ENCODE measurements around the gene TRIM34. TPM values are rescaled to one million over a fixed set of nuclear protein-coding genes. Genes with fewer than 3 reads are reported as not detected.

The TRIM34 gene
- total and polyA plus RNA-seq, 8 donors: 0.29 to 11.4 (median 3.7) TPM; not detected in 1

DNA sequence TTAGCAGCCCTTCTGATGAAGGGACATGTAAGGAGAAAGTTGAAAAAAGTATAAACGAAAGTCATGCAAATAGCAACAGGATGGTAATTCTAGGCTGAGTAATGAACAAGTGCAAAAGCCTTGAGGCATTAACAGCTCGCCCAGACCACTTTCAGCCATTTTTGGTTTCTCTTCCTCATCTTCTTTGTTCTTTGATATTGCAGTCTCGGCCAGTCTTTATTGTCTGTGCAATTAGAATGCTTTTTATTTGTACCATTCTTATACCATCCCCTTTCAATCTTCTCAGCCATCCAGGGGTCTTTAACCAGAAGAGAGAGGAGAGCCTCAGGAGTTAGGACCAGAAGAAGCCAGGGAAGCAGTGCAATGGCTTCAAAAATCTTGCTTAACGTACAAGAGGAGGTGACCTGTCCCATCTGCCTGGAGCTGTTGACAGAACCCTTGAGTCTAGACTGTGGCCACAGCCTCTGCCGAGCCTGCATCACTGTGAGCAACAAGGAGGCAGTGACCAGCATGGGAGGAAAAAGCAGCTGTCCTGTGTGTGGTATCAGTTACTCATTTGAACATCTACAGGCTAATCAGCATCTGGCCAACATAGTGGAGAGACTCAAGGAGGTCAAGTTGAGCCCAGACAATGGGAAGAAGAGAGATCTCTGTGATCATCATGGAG lies 7.3 kb downstream of the TRIM34 start:
- intact Hi-C loops (cut with DNase I; ENCODE audit: low total_unique reads): no loop called here
- 82 to 92% (median 88%) methylated on average over 5 of the region's 5 CpGs for WGBS, 5 donors
- no peaks in the 10 kb centered on the region for H3K27me3 ChIP-seq

DNA sequence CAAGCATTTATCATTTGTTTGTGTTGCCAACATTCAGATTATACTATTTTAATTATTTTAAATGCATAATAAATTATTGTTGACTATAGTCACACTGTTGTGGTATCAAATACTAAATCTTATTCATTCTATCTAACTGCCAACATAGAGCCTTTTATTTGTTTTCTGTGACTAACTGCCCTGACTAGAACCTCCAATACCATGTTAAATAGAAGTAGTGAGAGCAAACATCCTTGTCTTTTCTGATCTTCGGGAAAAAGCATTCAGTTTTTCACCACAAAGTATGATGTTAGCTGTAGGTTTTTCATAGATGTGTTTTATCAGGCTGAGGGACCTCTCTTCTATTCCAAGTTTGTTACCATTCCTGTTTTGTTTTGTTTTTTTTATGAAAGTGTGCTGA lies 15.2 kb downstream of the TRIM34 start:
- no peaks in the 10 kb centered on the region for H3K9me3 ChIP-seq
- intact Hi-C loops (cut with DNase I; ENCODE audit: low total_unique reads): no loop called here
- H3K4me1 ChIP-seq: no peaks in the 10 kb centered on the region
- no peak for TF ChIP-seq EP300 (IDR thresholded peaks at IDR 0.05)
- no peak for TF ChIP-seq POLR2AphosphoS5 (IDR thresholded peaks at IDR 0.05)
- TF ChIP-seq, protein P1, sequence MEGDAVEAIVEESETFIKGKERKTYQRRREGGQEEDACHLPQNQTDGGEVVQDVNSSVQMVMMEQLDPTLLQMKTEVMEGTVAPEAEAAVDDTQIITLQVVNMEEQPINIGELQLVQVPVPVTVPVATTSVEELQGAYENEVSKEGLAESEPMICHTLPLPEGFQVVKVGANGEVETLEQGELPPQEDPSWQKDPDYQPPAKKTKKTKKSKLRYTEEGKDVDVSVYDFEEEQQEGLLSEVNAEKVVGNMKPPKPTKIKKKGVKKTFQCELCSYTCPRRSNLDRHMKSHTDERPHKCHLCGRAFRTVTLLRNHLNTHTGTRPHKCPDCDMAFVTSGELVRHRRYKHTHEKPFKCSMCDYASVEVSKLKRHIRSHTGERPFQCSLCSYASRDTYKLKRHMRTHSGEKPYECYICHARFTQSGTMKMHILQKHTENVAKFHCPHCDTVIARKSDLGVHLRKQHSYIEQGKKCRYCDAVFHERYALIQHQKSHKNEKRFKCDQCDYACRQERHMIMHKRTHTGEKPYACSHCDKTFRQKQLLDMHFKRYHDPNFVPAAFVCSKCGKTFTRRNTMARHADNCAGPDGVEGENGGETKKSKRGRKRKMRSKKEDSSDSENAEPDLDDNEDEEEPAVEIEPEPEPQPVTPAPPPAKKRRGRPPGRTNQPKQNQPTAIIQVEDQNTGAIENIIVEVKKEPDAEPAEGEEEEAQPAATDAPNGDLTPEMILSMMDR (IDR thresholded peaks at IDR 0.05): no peak
- TF ChIP-seq POLR2A (IDR thresholded peaks at IDR 0.05): no peak
- H3K27me3 ChIP-seq: no peaks in the 10 kb centered on the region
- H3K27ac ChIP-seq: no peak overlapping the region
- no peak overlapping the region for H3K4me3 ChIP-seq
- DNase-seq: no peak
- 40 to 59% (median 43%) methylated on average over 1 of the region's 1 CpG for WGBS, 5 donors
- peaks cover 9 to 62% (median 55%) of the 10 kb centered on the region in 4 donors for H3K36me3 ChIP-seq

More for the DNA sequence above, 7.3 kb downstream of the TRIM34 start:
- no peaks in the 10 kb centered on the region for H3K9me3 ChIP-seq
- no peak for TF ChIP-seq EP300 (IDR thresholded peaks at IDR 0.05)
- TF ChIP-seq POLR2AphosphoS5 (IDR thresholded peaks at IDR 0.05): no peak
- TF ChIP-seq, protein P1 (IDR thresholded peaks at IDR 0.05): no peak
- TF ChIP-seq POLR2A (IDR thresholded peaks at IDR 0.05): no peak
- no peaks in the 10 kb centered on the region for H3K4me1 ChIP-seq
- H3K27ac ChIP-seq: no peak overlapping the region
- H3K36me3 ChIP-seq: peaks cover 13 to 40% (median 38%) of the 10 kb centered on the region in 4 donors
- H3K4me3 ChIP-seq: no peak overlapping the region
- no peak for DNase-seq

DNA sequence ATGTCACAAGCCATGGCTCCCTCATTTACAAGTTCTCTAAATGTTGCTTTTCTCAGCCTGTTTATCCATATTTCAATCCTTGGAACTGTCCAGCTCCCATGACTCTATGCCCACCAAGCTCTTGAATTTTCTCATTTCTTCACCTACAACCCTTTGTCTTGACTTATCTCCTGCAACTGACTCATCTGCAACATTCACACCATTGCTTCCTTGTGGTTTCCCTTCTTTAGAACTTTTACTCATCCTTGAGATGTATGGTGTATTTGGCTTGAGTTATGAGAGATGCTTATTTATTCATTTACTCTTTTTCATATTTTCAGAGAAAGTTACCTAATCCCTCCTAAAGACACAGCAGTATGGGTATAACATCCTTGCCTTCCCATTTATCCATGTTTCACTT lies 18.8 kb downstream of the TRIM34 start:
- no peaks in the 10 kb centered on the region for H3K27me3 ChIP-seq
- TF ChIP-seq POLR2A (IDR thresholded peaks at IDR 0.05): no peak
- TF ChIP-seq, protein P1 (IDR thresholded peaks at IDR 0.05): no peak
- TF ChIP-seq EP300 (IDR thresholded peaks at IDR 0.05): no peak
- intact Hi-C loops (cut with DNase I; ENCODE audit: low total_unique reads): no loop called here

DNA sequence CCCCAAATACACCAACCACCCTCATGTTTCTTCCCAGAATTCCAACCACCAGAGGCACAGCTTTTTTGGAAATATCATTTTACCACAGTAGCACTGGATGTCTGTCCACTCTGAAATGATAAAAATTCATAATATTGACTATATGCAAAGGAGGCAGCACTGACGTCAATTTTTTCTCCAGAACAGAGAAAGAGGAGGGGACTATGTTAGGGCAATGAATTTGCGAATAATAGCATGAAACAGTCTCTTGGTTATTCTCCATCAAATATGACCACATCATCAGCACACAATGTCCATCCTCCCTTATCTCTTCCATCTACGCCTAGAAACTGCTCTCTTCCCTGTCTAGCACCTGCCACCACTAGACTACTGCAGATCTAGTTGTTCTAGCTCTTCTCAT lies 21.3 kb downstream of the TRIM34 start:
- intact Hi-C loops (cut with DNase I; ENCODE audit: low total_unique reads): no loop called here

More for the DNA sequence above, 18.8 kb downstream of the TRIM34 start:
- H3K4me3 ChIP-seq: no peak overlapping the region
- H3K4me1 ChIP-seq: no peaks in the 10 kb centered on the region
- no peak overlapping the region for H3K27ac ChIP-seq
- DNase-seq: no peak
- H3K36me3 ChIP-seq: peaks cover 0 to 47% (median 37%) of the 10 kb centered on the region in 4 donors
- no peaks in the 10 kb centered on the region for H3K9me3 ChIP-seq

More for the DNA sequence above, 21.3 kb downstream of the TRIM34 start:
- Histone ChIP-seq H3K4me1 (no peaks in the 10 kb centered on the region), H3K36me3 (peaks cover 0 to 37% (median 34%) of the 10 kb centered on the region in 4 donors), H3K27ac (no peak overlapping the region), H3K27me3 (no peaks in the 10 kb centered on the region), H3K9me3 (no peaks in the 10 kb centered on the region), H3K4me3 (no peak overlapping the region)
- no peak for DNase-seq
- WGBS, 5 donors: 88 to 95% (median 94%) methylated on average over 3 of the region's 3 CpGs
- TF ChIP-seq EP300 (IDR thresholded peaks at IDR 0.05): no peak
- TF ChIP-seq POLR2AphosphoS5 (IDR thresholded peaks at IDR 0.05): no peak
- TF ChIP-seq, protein P1 (IDR thresholded peaks at IDR 0.05): no peak
- no peak for TF ChIP-seq POLR2A (IDR thresholded peaks at IDR 0.05)

All from stomach (tissue), 9 donors.